H9 (cell line): ENCODE measurements around the gene KRTAP10-10. TPM values are rescaled to one million over a fixed set of nuclear protein-coding genes. Genes with fewer than 3 reads are reported as not detected.
A peak's percentile ranks its signal among the peaks of the same experiment; 100 is the strongest.
"Not testable (repeated sequence)": the region's sequence is repeated elsewhere in the genome, so short reads cannot be mapped to it uniquely, and the experiment has no call there.

ENCODE experiments used
- DNase-seq: peaks from one replicate; pipeline ENCODE4 v3.0.0-alpha.2; 2017
- H2AFZ ChIP-seq: one replicate; pipeline ENCODE4 v1.6.1; 2013; ENCODE audit warnings: mild to moderate bottlenecking, low read length, control low read depth, moderate library complexity
- H2AK5ac ChIP-seq: 2 replicates; pipeline ENCODE4 v1.6.1; 2013; ENCODE audit warnings: low read length, control low read depth, mixed read lengths; ENCODE audit not compliant: insufficient read length
- H2BK120ac ChIP-seq: one replicate; pipeline ENCODE4 v1.6.1; 2013; ENCODE audit warnings: low read depth, mild to moderate bottlenecking, low read length, control low read depth, inconsistent platforms; ENCODE audit not compliant: poor library complexity, severe bottlenecking
- H2BK12ac ChIP-seq: 2 replicates; pipeline ENCODE4 v1.6.1; 2013; ENCODE audit warnings: low read length, control low read depth, mixed read lengths, low read depth; ENCODE audit not compliant: insufficient read length
- H2BK15ac ChIP-seq: 2 replicates; pipeline ENCODE4 v1.6.1; 2013; ENCODE audit warnings: low read depth, low read length, control low read depth
- H2BK20ac ChIP-seq: one replicate; pipeline ENCODE4 v1.6.1; 2013; ENCODE audit warnings: low read depth, mild to moderate bottlenecking, low read length, control low read depth, inconsistent platforms; ENCODE audit not compliant: poor library complexity, severe bottlenecking
- H2BK5ac ChIP-seq: 2 replicates; pipeline ENCODE4 v1.6.1; 2013; ENCODE audit warnings: low read length, control low read depth, mixed read lengths; ENCODE audit not compliant: insufficient read length
- H3K14ac ChIP-seq: 2 replicates; pipeline ENCODE4 v1.6.1; 2013; ENCODE audit warnings: low read length, control low read depth; ENCODE audit not compliant: insufficient read depth
- H3K18ac ChIP-seq: 2 replicates; pipeline ENCODE4 v1.6.1; 2013; ENCODE audit warnings: low read depth, mild to moderate bottlenecking, mixed read lengths, low read length, control low read depth; ENCODE audit not compliant: insufficient read length
- H3K23ac ChIP-seq: 2 replicates; pipeline ENCODE4 v1.6.1; 2013; ENCODE audit warnings: low read length, control low read depth, mixed read lengths, low read depth; ENCODE audit not compliant: insufficient read length
- H3K23me2 ChIP-seq: 2 replicates; pipeline ENCODE4 v1.6.1; 2013; ENCODE audit warnings: low read depth, mild to moderate bottlenecking, mixed read lengths, low read length, control low read depth; ENCODE audit not compliant: insufficient read length, poor library complexity, severe bottlenecking
- H3K27ac ChIP-seq: 2 replicates; pipeline ENCODE4 v1.5.1; 2013; ENCODE audit warnings: low read length, control low read depth, mixed read lengths, low read depth; ENCODE audit not compliant: insufficient read length
- H3K27me3 ChIP-seq: 2 replicates; pipeline ENCODE4 v1.6.1; 2013; ENCODE audit warnings: low read length, control low read depth, inconsistent platforms; ENCODE audit not compliant: insufficient read depth
- H3K4ac ChIP-seq: 2 replicates; pipeline ENCODE4 v1.6.1; 2013; ENCODE audit warnings: low read depth, mild to moderate bottlenecking, control low read depth, inconsistent platforms, low read length, moderate library complexity
- H3K4me1 ChIP-seq: 2 replicates; pipeline ENCODE4 v1.6.1; 2013; ENCODE audit warnings: low read length, control low read depth, inconsistent platforms; ENCODE audit not compliant: insufficient read depth
- H3K4me2 ChIP-seq: 2 replicates; pipeline ENCODE4 v1.6.1; 2013; ENCODE audit warnings: low read length, control low read depth, mixed read lengths; ENCODE audit not compliant: insufficient read length, insufficient read depth
- H3K56ac ChIP-seq: 2 replicates; pipeline ENCODE4 v1.6.1; 2013; ENCODE audit warnings: low read depth, mild to moderate bottlenecking, mixed read lengths, low read length, control low read depth; ENCODE audit not compliant: insufficient read length
- H3K79me1 ChIP-seq: 2 replicates; pipeline ENCODE4 v1.6.1; 2013; ENCODE audit warnings: low read depth, mild to moderate bottlenecking, moderate library complexity, low read length, control low read depth, inconsistent platforms; ENCODE audit not compliant: insufficient read depth, poor library complexity, severe bottlenecking
- H3K79me2 ChIP-seq: 2 replicates; pipeline ENCODE4 v1.6.1; 2013; ENCODE audit warnings: low read length, control low read depth, inconsistent platforms; ENCODE audit not compliant: insufficient read depth
- H3K9ac ChIP-seq: 2 replicates; pipeline ENCODE4 v1.6.1; 2013; ENCODE audit warnings: low read length, control low read depth, mixed read lengths; ENCODE audit not compliant: insufficient read length; ENCODE audit errors: extremely low read depth
- H3K9me3 ChIP-seq: one replicate; pipeline ENCODE4 v1.6.1; 2013; ENCODE audit warnings: low read depth, low read length, inconsistent platforms; ENCODE audit not compliant: control insufficient read depth
- H3T11ph ChIP-seq: one replicate; pipeline ENCODE4 v1.6.1; 2013; ENCODE audit warnings: mild to moderate bottlenecking, low read length, control low read depth, inconsistent platforms
- H4K20me1 ChIP-seq: one replicate; pipeline ENCODE4 v1.6.1; 2013; ENCODE audit not compliant: control insufficient read depth, insufficient read length, insufficient read depth
- H4K5ac ChIP-seq: 2 replicates; pipeline ENCODE4 v1.6.1; 2013; ENCODE audit warnings: low read depth, mild to moderate bottlenecking, mixed read lengths, low read length, control low read depth; ENCODE audit not compliant: insufficient read length
- H4K8ac ChIP-seq: replicated peaks from 2 replicates; pipeline ENCODE4 v1.6.1; 2013; ENCODE audit warnings: low read length, control low read depth, mixed read lengths, low read depth; ENCODE audit not compliant: insufficient read length
- H4K91ac ChIP-seq: 2 replicates; pipeline ENCODE4 v1.6.1; 2013; ENCODE audit warnings: low read depth, mild to moderate bottlenecking, moderate library complexity, mixed read lengths, low read length, control low read depth; ENCODE audit not compliant: insufficient read length
- H3K27ac Mint-ChIP-seq, 3 experiments: 2 replicates in 2 of 3; 3 replicates in 1 of 3; pipeline ENCODE4 v1.8.0; 2020 to 2021; ENCODE audit warnings: mixed read lengths in 3 of 3, mild to moderate bottlenecking in 1 of 3, moderate library complexity in 1 of 3
- H3K27me3 Mint-ChIP-seq: 2 replicates; pipeline ENCODE4 v1.8.0; 2021; ENCODE audit warnings: low read depth, mild to moderate bottlenecking, moderate library complexity, mixed read lengths
- H3K36me3 Mint-ChIP-seq, 3 experiments: 2 replicates in 2 of 3; 3 replicates in 1 of 3; pipeline ENCODE4 v1.8.0; 2020 to 2021; ENCODE audit warnings: low read depth in 3 of 3, mixed read lengths in 3 of 3; ENCODE audit not compliant: insufficient read depth in 1 of 3
- H3K4me1 Mint-ChIP-seq, 2 experiments: 2 replicates each; pipeline ENCODE4 v1.8.0; 2020; ENCODE audit warnings: mixed read lengths in 2 of 2
- H3K4me3 Mint-ChIP-seq, 2 experiments: 2 replicates in 1 of 2; 3 replicates in 1 of 2; pipeline ENCODE4 v1.8.0; 2020 to 2021; ENCODE audit warnings: mild to moderate bottlenecking in 2 of 2, mixed read lengths in 2 of 2, moderate library complexity in 1 of 2
- H3K9me3 Mint-ChIP-seq, 2 experiments: 2 replicates in 1 of 2; 3 replicates in 1 of 2; pipeline ENCODE4 v1.8.0; 2020; ENCODE audit warnings: mild to moderate bottlenecking in 2 of 2, mixed read lengths in 2 of 2, moderate library complexity in 1 of 2
- WGBS: extraction: QIAGEN DNeasy Blood & Tissue Kit; methylation state at CpG from one replicate; pipeline ENCODE4 v1.1.7; 2013; ENCODE audit warnings: missing lambda C conversion rate, low lambda C conversion rate, mixed read lengths; ENCODE audit not compliant: insufficient read length; ENCODE audit errors: extremely low coverage; 5-methylcytosine and 5-hydroxymethylcytosine counted together
- total RNA-seq: library from RNA; stranded (reverse); gene quantifications from 2 replicates; pipeline ENCODE4 v1.2.1, GENCODE V29; 2021

The KRTAP10-10 gene
- total RNA-seq, 1 experiment from 2014 or later: not detected

GRCh38 chr21:44627831-44628233 lies 9.3 kb upstream of the KRTAP10-10 start:
- H4K20me1 ChIP-seq, H3K9me3 ChIP-seq, H2BK12ac ChIP-seq, H3K18ac ChIP-seq, H3K4me1 ChIP-seq, H3K27me3 ChIP-seq, H3K79me2 ChIP-seq, H4K5ac ChIP-seq, H3T11ph ChIP-seq, H2AK5ac ChIP-seq, H3K4me3 Mint-ChIP-seq, H3K4ac ChIP-seq, H3K4me2 ChIP-seq, H4K91ac ChIP-seq, H3K27ac ChIP-seq, H3K79me1 ChIP-seq, H3K14ac ChIP-seq, H3K4me1 Mint-ChIP-seq, H3K9ac ChIP-seq, H2AFZ ChIP-seq, H2BK120ac ChIP-seq, DNase-seq, H3K23me2 ChIP-seq, H2BK5ac ChIP-seq, H3K23ac ChIP-seq, H2BK20ac ChIP-seq, H2BK15ac ChIP-seq, H3K56ac ChIP-seq, H4K8ac ChIP-seq: not testable (repeated sequence)
- Mint-ChIP-seq H3K36me3 (peaks cover 11 to 37% (median 23%) of the 10 kb centered on the region in 3 experiments; a peak in 6 of 7 replicates), H3K9me3 (peaks cover 39 to 44% of the 10 kb centered on the region in 2 experiments), H3K27me3 (peaks cover 13% of the 10 kb centered on the region), H3K27ac (peak overlapping the region in 1 of 3 experiments; percentile 57; a peak in 1 of 7 replicates)
- WGBS: no CpG with 5 or more reads among the region's 15 CpGs
